GM20000 (cell line): Measurements from ENCODE around the gene CHD5.

Experiments used
- DNase-seq: peaks from one replicate; pipeline ENCODE4 v3.0.0; 2012; ENCODE audit warnings: low spot score
- CTCF ChIP-seq: IDR thresholded peaks from 2 replicates; pipeline ENCODE4 v1.5.1; 2012; ENCODE audit warnings: mild to moderate bottlenecking, control low read depth; ENCODE audit errors: extremely low read depth, missing control alignments

CHD5 gene

DNA sequence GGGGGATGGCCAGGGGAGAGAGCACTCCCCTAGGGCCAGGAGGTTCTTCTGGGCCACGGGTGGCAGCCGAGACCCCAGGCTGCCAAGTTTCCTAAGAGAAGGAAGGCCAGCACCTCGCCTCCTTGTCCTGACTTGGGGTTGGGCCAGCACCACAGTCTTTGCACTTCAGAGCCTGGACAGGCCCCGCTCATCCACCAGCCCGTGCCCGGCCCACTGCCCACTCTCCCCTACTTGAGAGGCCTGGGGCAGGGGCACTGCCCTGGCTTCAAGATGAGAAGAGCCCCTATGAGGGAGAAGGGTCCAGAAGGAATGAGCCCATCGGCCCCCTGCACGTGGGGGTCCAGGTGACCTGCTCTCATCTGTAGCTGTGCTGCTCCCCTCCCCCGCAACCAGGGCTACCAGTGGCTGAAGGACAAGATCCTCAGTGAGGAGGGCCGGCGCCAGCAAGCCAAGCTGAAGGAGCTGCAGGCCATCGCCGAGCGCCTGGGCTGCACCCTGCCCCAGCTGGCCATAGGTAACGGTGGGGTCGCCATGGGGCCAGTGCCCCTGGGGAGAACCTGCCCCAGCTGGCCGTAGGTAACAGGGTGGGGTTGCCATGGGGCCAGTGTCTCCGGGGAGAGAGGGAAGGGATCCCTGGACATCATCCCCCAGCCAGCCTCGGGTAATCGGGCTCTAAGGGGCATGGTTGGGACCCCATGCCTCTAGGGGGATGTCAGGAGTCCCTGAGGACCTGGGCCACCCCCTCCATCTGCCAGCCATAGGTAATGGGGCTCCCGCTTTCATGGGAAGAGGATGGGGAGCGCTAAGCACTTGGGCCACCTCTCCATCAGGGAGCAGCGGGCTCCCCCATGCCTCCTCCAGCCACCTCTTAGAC is 83.6 kb downstream of the CHD5 start:
- DNase-seq: no peak
- no peak for TF ChIP-seq CTCF

- no peak for DNase-seq
- TF ChIP-seq CTCF: no peak
These were observed 84.4 kb downstream of the CHD5 start for GRCh38 chr1:6095511-6096242.

DNA sequence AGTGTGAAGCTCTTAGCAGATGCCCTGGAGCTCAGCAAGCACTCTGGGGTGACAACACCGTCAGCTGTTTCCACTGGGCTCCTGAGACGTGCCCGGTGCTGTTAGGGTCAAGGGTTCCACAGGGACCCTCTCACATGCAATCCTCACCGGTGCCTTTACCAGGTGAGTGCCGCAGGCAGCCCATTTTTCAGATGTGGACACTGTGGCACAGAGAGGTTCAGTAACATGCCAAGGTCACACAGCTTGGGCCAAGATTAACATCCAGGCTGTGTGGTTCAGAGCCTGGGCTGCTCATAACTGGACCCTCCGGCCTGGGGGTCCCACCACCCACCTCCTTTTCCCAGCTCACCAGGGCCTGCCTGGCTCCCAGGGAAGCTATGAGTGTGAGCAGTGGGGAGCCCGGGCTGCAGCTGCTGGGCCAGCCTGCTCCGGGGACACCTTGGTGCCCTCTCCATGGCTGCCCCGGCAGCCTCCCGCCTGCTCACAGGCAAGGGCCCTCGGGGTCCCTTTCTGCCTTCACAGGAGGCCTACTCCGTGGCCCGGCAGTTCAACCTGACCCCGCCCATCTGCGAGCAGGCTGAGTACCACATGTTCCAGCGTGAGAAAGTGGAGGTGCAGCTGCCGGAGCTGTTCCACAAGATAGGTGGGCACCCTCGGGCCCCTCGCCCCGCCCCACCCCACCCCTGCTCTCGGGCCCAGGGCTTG is 85.2 kb downstream of the CHD5 start:
- DNase-seq: no peak
- no peak for TF ChIP-seq CTCF

GRCh38 chr1:6094246-6094645 is 85.9 kb downstream of the CHD5 start:
- no peak for TF ChIP-seq CTCF
- no peak for DNase-seq

DNA sequence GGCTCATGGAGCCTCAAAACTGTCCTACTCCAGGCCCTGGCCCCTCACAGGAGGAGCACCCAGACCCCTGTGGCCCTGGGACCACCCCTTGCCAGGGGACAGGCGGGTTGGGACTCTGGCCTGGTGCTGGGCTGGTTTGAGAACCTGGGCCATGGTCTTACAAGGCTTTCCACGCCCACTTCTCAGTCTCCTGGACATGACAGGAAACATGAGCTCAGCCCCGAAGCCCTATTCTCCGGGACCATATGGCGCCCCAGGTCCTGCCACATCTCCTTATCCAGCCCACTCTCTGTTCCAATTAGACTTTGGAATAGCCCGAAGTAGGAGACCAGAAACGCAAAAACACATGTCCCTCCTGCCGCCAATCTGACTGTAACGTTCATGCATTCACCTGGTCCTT is 86.5 kb downstream of the CHD5 start:
- DNase-seq: no peak
- TF ChIP-seq CTCF: no peak

- no peak for TF ChIP-seq CTCF
- DNase-seq: no peak
These were observed 87.0 kb downstream of the CHD5 start for GRCh38 chr1:6093071-6093470.

DNA sequence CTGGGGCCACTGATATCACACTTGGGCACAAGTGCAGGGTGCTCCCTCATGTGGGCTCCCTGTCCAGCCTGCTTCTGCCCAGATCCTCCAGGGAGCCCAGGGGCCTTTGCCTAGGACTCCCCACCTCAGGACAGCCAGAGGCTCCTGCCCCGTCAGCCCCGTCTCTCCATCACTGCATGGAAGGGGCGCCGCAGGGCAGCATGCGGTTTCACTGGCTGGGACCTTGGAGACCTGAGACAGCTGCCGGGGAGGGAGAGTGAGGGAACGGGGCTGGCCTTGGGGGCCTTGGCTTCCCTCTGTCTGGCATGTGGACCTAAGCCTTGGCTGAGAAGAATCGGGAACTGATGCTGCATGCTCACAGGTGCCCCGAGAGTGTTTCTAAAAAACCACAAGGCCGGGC is 87.9 kb downstream of the CHD5 start:
- no peak for TF ChIP-seq CTCF
- DNase-seq: no peak
